HepG2 (cell line): ENCODE data around the gene ZBTB32. TPM values are rescaled to one million over a fixed set of nuclear protein-coding genes. Genes with fewer than 3 reads are reported as not detected.

Experiments
- EHMT2 ChIP-seq: fragments of 200-600 bp; sonication (generic); IDR thresholded peaks from 2 replicates; pipeline ENCODE4 v1.7.0; 2017; ENCODE audit warnings: antibody characterized with exemption, low read depth, low read length, borderline replicate concordance
- FOXK2 ChIP-seq: fragments of 450-650 bp; IDR thresholded peaks from 2 replicates; pipeline ENCODE4 v1.6.1; 2016
- FOXM1 ChIP-seq: sonication (generic); formaldehyde crosslinking; IDR thresholded peaks from 2 replicates; pipeline ENCODE4 v1.5.0; 2020; ENCODE audit warnings: missing genetic modification reagents
- GATAD1 ChIP-seq: IDR thresholded peaks from 2 replicates; pipeline ENCODE4 v1.6.1; 2016; ENCODE audit warnings: missing genetic modification reagents, missing compliant biosample characterization
- HDAC2 ChIP-seq: sonication (generic); formaldehyde crosslinking; IDR thresholded peaks from 2 replicates; pipeline ENCODE4 v1.4.0; 2020; ENCODE audit warnings: missing genetic modification reagents
- HMGXB4 ChIP-seq, 2 experiments: sonication (generic) in 1 of 2; formaldehyde crosslinking in 1 of 2; IDR thresholded peaks; 2 replicates each; pipeline versions ENCODE4 v1.4.0 to v1.6.1; 2018 to 2020; ENCODE audit warnings: missing genetic modification reagents in 2 of 2, borderline replicate concordance in 1 of 2, low read depth in 1 of 2, mild to moderate bottlenecking in 1 of 2, missing biosample characterization in 1 of 2
- MAZ ChIP-seq, 2 experiments: sonication (generic) in 1 of 2; formaldehyde crosslinking in 1 of 2; IDR thresholded peaks; 2 replicates each; pipeline versions ENCODE4 v1.5.0 to v1.6.1; 2012 to 2020; ENCODE audit warnings: low read depth in 2 of 2, mild to moderate bottlenecking in 2 of 2, borderline replicate concordance in 1 of 2, improper control_type of control experiment in 1 of 2, low read length in 1 of 2, missing genetic modification reagents in 1 of 2, moderate library complexity in 1 of 2
- TCF7 ChIP-seq: sonication (generic); IDR thresholded peaks from 2 replicates; pipeline ENCODE4 v1.6.1; 2016; ENCODE audit warnings: antibody characterized with exemption, low read depth
- ZBTB26 ChIP-seq: IDR thresholded peaks from 2 replicates; pipeline ENCODE4 v1.6.1; 2016; ENCODE audit warnings: missing compliant biosample characterization, missing genetic modification reagents, borderline replicate concordance
- ZBTB34 ChIP-seq: sonication (generic); formaldehyde crosslinking; IDR thresholded peaks from 2 replicates; pipeline ENCODE4 v1.8.0; 2022; ENCODE audit warnings: mild to moderate bottlenecking, missing genetic modification reagents
- ZNF205 ChIP-seq: IDR thresholded peaks from 2 replicates; pipeline ENCODE4 v1.6.1; 2018; ENCODE audit warnings: missing biosample characterization, missing genetic modification reagents
- ZNF230 ChIP-seq: sonication (generic); formaldehyde crosslinking; IDR thresholded peaks from 2 replicates; pipeline ENCODE4 v1.4.0; 2020; ENCODE audit warnings: mild to moderate bottlenecking, missing genetic modification reagents
- ZNF335 ChIP-seq: sonication (generic); formaldehyde crosslinking; IDR thresholded peaks from 2 replicates; pipeline ENCODE4 v1.4.0; 2020; ENCODE audit warnings: missing genetic modification reagents
- ZNF362 ChIP-seq: sonication (generic); formaldehyde crosslinking; IDR thresholded peaks from 2 replicates; pipeline ENCODE4 v1.4.0; 2020; ENCODE audit warnings: missing genetic modification reagents, mild to moderate bottlenecking, borderline replicate concordance
- ZNF431 ChIP-seq: sonication (generic); formaldehyde crosslinking; IDR thresholded peaks from 2 replicates; pipeline ENCODE4 v1.9.0; 2022; ENCODE audit warnings: missing genetic modification reagents, low read depth, mild to moderate bottlenecking, borderline replicate concordance
- ZNF678 ChIP-seq: sonication (generic); formaldehyde crosslinking; IDR thresholded peaks from 2 replicates; pipeline ENCODE4 v1.4.0; 2020; ENCODE audit warnings: mild to moderate bottlenecking, missing genetic modification reagents
- polyA plus RNA-seq, 8 experiments: library from polyadenylated mRNA; depleted of rRNA in 3 of 8; stranded (reverse) in 7 of 8; unstranded in 1 of 8; fragments of >200 nt; fragmentation: Illumina TruSeq in 4 of 8; extraction: Trizol in 4 of 8; gene quantifications; 2 replicates each; pipeline versions ENCODE4 v1.2.1 to v1.2.3, GENCODE V29; 2011 to 2016; ENCODE audit warnings: low read depth in 4 of 8, missing spikeins in 1 of 8, mixed read lengths in 1 of 8; ENCODE audit not compliant: insufficient read depth in 1 of 8
- total RNA-seq, 5 experiments: library from RNA; depleted of rRNA; stranded (reverse); fragments of >200 nt; fragmentation: Illumina TruSeq; extraction: Trizol; gene quantifications; 2 replicates each; pipeline ENCODE4 v1.2.3, GENCODE V29; 2016; ENCODE audit warnings: low read depth in 1 of 5
- TF ChIP-seq, protein P1 (sequence below): sonication (generic); formaldehyde crosslinking; IDR thresholded peaks from 2 replicates; pipeline ENCODE4 v1.9.0; 2021; ENCODE audit warnings: missing genetic modification reagents, mild to moderate bottlenecking, borderline replicate concordance

The ZBTB32 gene
- total and polyA plus RNA-seq, 2 of the 13 experiments (the other 11 are each of a cell fraction or from before 2014, with no cell fraction given), result not detected

GRCh38 chr19:35748106-35749020, 44.0 kb downstream of the ZBTB32 start, which contains the start of gene LIN37 (continued):
- TF ChIP-seq, protein P1, sequence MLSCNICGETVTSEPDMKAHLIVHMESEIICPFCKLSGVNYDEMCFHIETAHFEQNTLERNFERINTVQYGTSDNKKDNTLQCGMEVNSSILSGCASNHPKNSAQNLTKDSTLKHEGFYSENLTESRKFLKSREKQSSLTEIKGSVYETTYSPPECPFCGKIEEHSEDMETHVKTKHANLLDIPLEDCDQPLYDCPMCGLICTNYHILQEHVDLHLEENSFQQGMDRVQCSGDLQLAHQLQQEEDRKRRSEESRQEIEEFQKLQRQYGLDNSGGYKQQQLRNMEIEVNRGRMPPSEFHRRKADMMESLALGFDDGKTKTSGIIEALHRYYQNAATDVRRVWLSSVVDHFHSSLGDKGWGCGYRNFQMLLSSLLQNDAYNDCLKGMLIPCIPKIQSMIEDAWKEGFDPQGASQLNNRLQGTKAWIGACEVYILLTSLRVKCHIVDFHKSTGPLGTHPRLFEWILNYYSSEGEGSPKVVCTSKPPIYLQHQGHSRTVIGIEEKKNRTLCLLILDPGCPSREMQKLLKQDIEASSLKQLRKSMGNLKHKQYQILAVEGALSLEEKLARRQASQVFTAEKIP (CRISPR knock-in tag), result no peak
- TF ChIP-seq ZBTB26 (0 out of 2 replicates have a peak, but pooled peaks have one; percentile 69), TCF7 (no peak), HMGXB4 (CRISPR knock-in tag; IDR thresholded peaks at IDR 0.05; ENCODE audit: borderline replicate concordance in 1 of 2, low read depth in 1 of 2) (peak; percentile 40 to 52; a peak in 2 of 4 replicates), EHMT2 (no peak), ZNF205 (0 out of 2 replicates have a peak, but pooled peaks have one; percentile 38), FOXK2 (peak; percentile 86), ZNF335 (CRISPR knock-in tag) (peak; percentile 34; the same call in 1 of the 2 replicates), ZBTB34 (CRISPR knock-in tag) (peak; percentile 74; the same call in 1 of the 2 replicates), GATAD1 (CRISPR knock-in tag) (peak; percentile 93), ZNF678 (CRISPR knock-in tag) (0 out of 2 replicates have a peak, but pooled peaks have one; percentile 66), ZNF362 (peak; percentile 35; the same call in 1 of the 2 replicates), MAZ (IDR thresholded peaks at IDR 0.05; ENCODE audit: borderline replicate concordance, low read depth, low read length) (no peak), MAZ (CRISPR knock-in tag; IDR thresholded peaks at IDR 0.05; ENCODE audit: low read depth) (peak; percentile 72; the same call in 1 of the 2 replicates), FOXM1 (no peak), ZNF431 (CRISPR knock-in tag) (no peak), HDAC2 (CRISPR knock-in tag) (peak; percentile 45; the same call in 1 of the 2 replicates), ZNF230 (CRISPR knock-in tag) (peak; percentile 79; the same call in 1 of the 2 replicates)
